OCI-LY3 (cell line): ENCODE results near the gene ARFRP1.

Experiments used
- H2AFZ ChIP-seq: fragments of 200-600, 300-600 bp; shearing (Covaris generic); 2 replicates; pipeline ENCODE4 v1.6.0; 2014; ENCODE audit warnings: antibody characterized with exemption, low read depth, low read length
- H3K27ac ChIP-seq: fragments of 200-600, 300-600 bp; sonication (generic); 2 replicates; pipeline ENCODE4 v1.5.1; 2014; ENCODE audit warnings: mild to moderate bottlenecking, low read length, moderate library complexity, mixed read lengths
- H3K27me3 ChIP-seq: fragments of 200-600, 300-600 bp; sonication (generic); 2 replicates; pipeline ENCODE4 v1.6.1; 2014; ENCODE audit warnings: low read depth, low read length, mixed read lengths
- H3K36me3 ChIP-seq: fragments of 200-600, 300-600 bp; sonication (generic); replicated peaks from 2 replicates; pipeline ENCODE3; 2014; ENCODE audit warnings: low read depth, low read length, mixed read lengths
- H3K4me1 ChIP-seq: fragments of 300-600, 200-600 bp; sonication (generic); 2 replicates; pipeline ENCODE4 v1.6.1; 2014; ENCODE audit warnings: low read length, mixed read lengths
- H3K4me2 ChIP-seq: fragments of 200-600, 300-600 bp; sonication (generic); 2 replicates; pipeline ENCODE4 v1.6.1; 2014; ENCODE audit warnings: low read length, mixed read lengths
- H3K4me3 ChIP-seq: fragments of 300-600, 200-600 bp; sonication (generic); 2 replicates; pipeline ENCODE4 v1.5.1; 2014; ENCODE audit warnings: antibody characterized with exemption, mild to moderate bottlenecking, low read length, moderate library complexity
- H3K79me2 ChIP-seq: fragments of 300-600, 200-600 bp; shearing (Covaris generic); 2 replicates; pipeline ENCODE4 v1.6.1; 2014; ENCODE audit warnings: mild to moderate bottlenecking, low read length, mixed read lengths
- H3K9ac ChIP-seq: fragments of 300-600, 200-600 bp; shearing (Covaris generic); 2 replicates; pipeline ENCODE4 v1.6.0; 2014; ENCODE audit warnings: mild to moderate bottlenecking, low read length, moderate library complexity
- H3K9me3 ChIP-seq: fragments of 200-600, 300-600 bp; shearing (Covaris generic); 2 replicates; pipeline ENCODE4 v1.6.1; 2014; ENCODE audit warnings: low read length, mixed read lengths; ENCODE audit not compliant: insufficient read depth
- H4K20me1 ChIP-seq: fragments of 200-600, 300-600 bp; sonication (generic); 2 replicates; pipeline ENCODE4 v1.6.1; 2016; ENCODE audit warnings: low read length, mixed read lengths; ENCODE audit not compliant: insufficient read depth
- CTCF ChIP-seq: fragments of 200-600, 300-600 bp; sonication (generic); IDR thresholded peaks from 2 replicates; pipeline ENCODE4 v1.5.1; 2014; ENCODE audit warnings: antibody characterized with exemption, low read length, low read depth
- EZH2phosphoT487 ChIP-seq: fragments of 200-600 bp; shearing (Covaris generic); IDR thresholded peaks from 2 replicates; pipeline ENCODE4 v1.6.1; 2018; ENCODE audit warnings: antibody characterized with exemption, mixed run types, low read depth

The ARFRP1 gene

GRCh38 chr20:63681609-63682142, 26.1 kb downstream of the ARFRP1 start:
- no peak for TF ChIP-seq EZH2phosphoT487
- TF ChIP-seq CTCF: no peak
- no peak overlapping the region for H3K9ac ChIP-seq
- no peaks in the 10 kb centered on the region for H3K4me1 ChIP-seq
- no peaks in the 10 kb centered on the region for H3K79me2 ChIP-seq
- no peaks in the 10 kb centered on the region for H3K27me3 ChIP-seq
- H3K27ac ChIP-seq: no peak overlapping the region
- H3K9me3 ChIP-seq: no peaks in the 10 kb centered on the region
- no peak overlapping the region for H3K4me2 ChIP-seq
- H3K36me3 ChIP-seq: no peaks in the 10 kb centered on the region
- no peak overlapping the region for H3K4me3 ChIP-seq
- no peak overlapping the region for H2AFZ ChIP-seq
- H4K20me1 ChIP-seq: no peaks in the 10 kb centered on the region

GRCh38 chr20:63680857-63681608, 26.7 kb downstream of the ARFRP1 start:
- no peak for TF ChIP-seq EZH2phosphoT487
- no peak for TF ChIP-seq CTCF
- Histone ChIP-seq H3K9ac (no peak overlapping the region), H3K4me3 (no peak overlapping the region), H3K4me2 (no peak overlapping the region), H3K9me3 (no peaks in the 10 kb centered on the region), H2AFZ (no peak overlapping the region), H3K79me2 (no peaks in the 10 kb centered on the region), H4K20me1 (no peaks in the 10 kb centered on the region), H3K4me1 (no peaks in the 10 kb centered on the region), H3K27me3 (no peaks in the 10 kb centered on the region), H3K36me3 (peaks cover under 1% of the 10 kb centered on the region), H3K27ac (no peak overlapping the region)

GRCh38 chr20:63680427-63680826, 27.3 kb downstream of the ARFRP1 start:
- no peak overlapping the region for H3K9ac ChIP-seq
- no peaks in the 10 kb centered on the region for H4K20me1 ChIP-seq
- H3K4me2 ChIP-seq: no peak overlapping the region
- no peaks in the 10 kb centered on the region for H3K27me3 ChIP-seq
- no peak overlapping the region for H3K4me3 ChIP-seq
- TF ChIP-seq EZH2phosphoT487 (no peak), CTCF (no peak)
- no peak overlapping the region for H3K27ac ChIP-seq
- H3K36me3 ChIP-seq: peaks cover 5% of the 10 kb centered on the region
- H2AFZ ChIP-seq: no peak overlapping the region
- H3K79me2 ChIP-seq: no peaks in the 10 kb centered on the region
- H3K4me1 ChIP-seq: no peaks in the 10 kb centered on the region
- no peaks in the 10 kb centered on the region for H3K9me3 ChIP-seq

- peaks cover 5% of the 10 kb centered on the region for H3K36me3 ChIP-seq
- no peaks in the 10 kb centered on the region for H4K20me1 ChIP-seq
- no peak overlapping the region for H2AFZ ChIP-seq
- H3K27ac ChIP-seq: no peak overlapping the region
- TF ChIP-seq CTCF: no peak
- TF ChIP-seq EZH2phosphoT487: no peak
- H3K79me2 ChIP-seq: no peaks in the 10 kb centered on the region
- H3K4me2 ChIP-seq: no peak overlapping the region
- no peaks in the 10 kb centered on the region for H3K27me3 ChIP-seq
- no peak overlapping the region for H3K9ac ChIP-seq
- no peak overlapping the region for H3K4me3 ChIP-seq
- no peaks in the 10 kb centered on the region for H3K4me1 ChIP-seq
- H3K9me3 ChIP-seq: no peaks in the 10 kb centered on the region
These were observed 27.9 kb downstream of the ARFRP1 start for GRCh38 chr20:63679799-63680305.
